Gastrocnemius medialis (tissue), 4 donors: ENCODE measurements around the gene PALM3.

Experiments used
- CTCF ChIP-seq, 5 experiments: fragments of 450-650 bp in 3 of 5; fragments of 200-600 bp in 2 of 5; sonication (generic) in 2 of 5; IDR thresholded peaks in 4 of 5; conservative IDR thresholded peaks in 1 of 5; 1 replicate in 4 of 5; 2 replicates in 1 of 5; pipeline ENCODE4 v1.5.1; 2016 to 2019; ENCODE audit warnings: antibody characterized with exemption in 5 of 5, mild to moderate bottlenecking in 3 of 5, moderate library complexity in 3 of 5
- POLR2A ChIP-seq, 2 donors: fragments of 450-650 bp; IDR thresholded peaks; one replicate each; pipeline ENCODE4 v1.6.1; 2017; ENCODE audit warnings: antibody characterized with exemption in 2 of 2, mild to moderate bottlenecking in 2 of 2, moderate library complexity in 2 of 2

GRCh38 chr19:14089412-14089661 is 27.5 kb upstream of the PALM3 start:
- TF ChIP-seq POLR2A (IDR thresholded peaks at IDR 0.05) (no peak), CTCF (IDR thresholded peaks at IDR 0.05 in 4 of 5, conservative IDR thresholded peaks at IDR 0.05 in 1 of 5) (no peak)
